B cell (primary cell): ENCODE measurements around the gene CHIT1. TPM values are rescaled to one million over a fixed set of nuclear protein-coding genes. Genes with fewer than 3 reads are reported as not detected.

Experiments
- ATAC-seq: fragments of 200-7000 bp; cut with Tn5 transposase; one replicate; pipeline ENCODE4 v1.10.0; 2021; ENCODE audit warnings: low read depth, mild to moderate bottlenecking, moderate number of reproducible peaks, moderate library complexity
- CTCF ChIA-PET: fragments of 350-600 bp; sonication (Branson Sonifier 250); formaldehyde crosslinking; loops from one replicate; lab custom pipeline; 2021; ENCODE audit warnings: antibody characterized with exemption, inconsistent platforms; lab: Charles Lee
- POLR2A ChIA-PET: fragments of 350-600 bp; sonication (Branson Sonifier 250); formaldehyde crosslinking; loops from one replicate; lab custom pipeline; 2021; ENCODE audit warnings: antibody characterized with exemption; lab: Charles Lee
- DNase-seq: peaks from one replicate; pipeline ENCODE4 v3.0.0; 2013
- H2AFZ ChIP-seq: 2 replicates; pipeline ENCODE4 v1.6.1; 2012; ENCODE audit warnings: mild to moderate bottlenecking, low read depth, low read length; ENCODE audit not compliant: insufficient read depth, poor library complexity, severe bottlenecking
- H3K27ac ChIP-seq, 2 donors: 1 replicate in 1 of 2; 2 replicates in 1 of 2; pipeline ENCODE4 v1.5.1; 2012 to 2013; ENCODE audit warnings: low read length in 2 of 2, mild to moderate bottlenecking in 2 of 2, moderate library complexity in 1 of 2
- H3K27me3 ChIP-seq, 4 experiments: fragments of 200-600 bp in 1 of 4; sonication (generic) in 1 of 4; replicated peaks in 1 of 4; 1 replicate in 2 of 4; 2 replicates in 2 of 4; pipeline versions ENCODE4 v1.6.1 to v1.7.0; 2013 to 2016; ENCODE audit warnings: low read length in 3 of 4, mild to moderate bottlenecking in 2 of 4, mixed read lengths in 1 of 4, moderate library complexity in 1 of 4; ENCODE audit not compliant: insufficient read depth in 4 of 4, control insufficient read depth in 3 of 4; ENCODE audit errors: control extremely low read depth in 1 of 4
- H3K36me3 ChIP-seq, 2 experiments: replicated peaks in 1 of 2; 1 replicate in 1 of 2; 2 replicates in 1 of 2; pipeline versions ENCODE4 v1.6.1 to v1.7.1; 2013; ENCODE audit warnings: low read length in 1 of 2; ENCODE audit not compliant: insufficient read depth in 2 of 2, control insufficient read depth in 1 of 2; ENCODE audit errors: control extremely low read depth in 1 of 2, extremely low read depth in 1 of 2
- H3K4me1 ChIP-seq, 2 donors: fragments of 200-600 bp in 1 of 2; sonication (generic) in 1 of 2; 1 replicate in 1 of 2; 2 replicates in 1 of 2; pipeline versions ENCODE4 v1.5.1 to v1.6.1; 2013 to 2017; ENCODE audit warnings: low read length in 2 of 2; ENCODE audit not compliant: control insufficient read depth in 2 of 2, insufficient read depth in 2 of 2
- H3K4me2 ChIP-seq: replicated peaks from 2 replicates; pipeline ENCODE3; 2012; ENCODE audit warnings: mild to moderate bottlenecking, low read depth, low read length; ENCODE audit not compliant: poor library complexity, severe bottlenecking
- H3K4me3 ChIP-seq, 5 experiments: fragments of 200-600 bp in 1 of 5; sonication (generic) in 1 of 5; 1 replicate in 3 of 5; 2 replicates in 2 of 5; pipeline versions ENCODE4 v1.5.1 to v1.7.0; 2011 to 2016; ENCODE audit warnings: low read length in 4 of 5, mild to moderate bottlenecking in 4 of 5, low read depth in 2 of 5, control low read depth in 1 of 5, moderate library complexity in 1 of 5; ENCODE audit not compliant: insufficient read depth in 1 of 5; ENCODE audit errors: control extremely low read depth in 1 of 5, extremely low read depth in 1 of 5
- H3K79me2 ChIP-seq: fragments of 200-600 bp; sonication (generic); one replicate; pipeline ENCODE4 v1.6.0; 2016; ENCODE audit warnings: low read length; ENCODE audit not compliant: control insufficient read depth, insufficient read depth
- H3K9ac ChIP-seq: fragments of 200-600 bp; sonication (generic); 2 replicates; pipeline ENCODE4 v1.6.1; 2017; ENCODE audit warnings: mild to moderate bottlenecking, low read length, moderate library complexity
- H3K9me3 ChIP-seq, 3 donors: one replicate each; pipeline versions ENCODE4 v1.6.1 to v1.7.1; 2013; ENCODE audit warnings: low read length in 2 of 3; ENCODE audit not compliant: control insufficient read depth in 2 of 3, insufficient read depth in 1 of 3; ENCODE audit errors: control extremely low read depth in 1 of 3
- H4K20me1 ChIP-seq: 2 replicates; pipeline ENCODE4 v1.6.0; 2012; ENCODE audit warnings: mild to moderate bottlenecking, low read length; ENCODE audit not compliant: insufficient read depth, control insufficient read depth, poor library complexity, severe bottlenecking
- H3K27ac Mint-ChIP-seq: one replicate; pipeline ENCODE4 v1.8.0; 2021; ENCODE audit warnings: mixed read lengths
- H3K27me3 Mint-ChIP-seq: one replicate; pipeline ENCODE4 v1.8.0; 2021; ENCODE audit warnings: mixed read lengths
- H3K4me1 Mint-ChIP-seq: one replicate; pipeline ENCODE4 v1.8.0; 2021; ENCODE audit warnings: mixed read lengths
- H3K4me3 Mint-ChIP-seq: one replicate; pipeline ENCODE4 v1.8.0; 2021; ENCODE audit warnings: mixed read lengths
- H3K9me3 Mint-ChIP-seq: one replicate; pipeline ENCODE4 v1.8.0; 2022; ENCODE audit warnings: mixed read lengths; ENCODE audit not compliant: insufficient read depth
- CTCF ChIP-seq: fragments of 200-600 bp; IDR thresholded peaks from one replicate; pipeline ENCODE4 v1.8.0; 2022; ENCODE audit warnings: antibody characterized with exemption, mild to moderate bottlenecking
- EZH2 ChIP-seq: IDR thresholded peaks from 2 replicates; pipeline ENCODE4 v1.6.1; 2012; ENCODE audit warnings: borderline replicate concordance, low read depth, mild to moderate bottlenecking, moderate library complexity, low read length; ENCODE audit not compliant: insufficient read depth, poor library complexity, severe bottlenecking
- WGBS: methylation state at CpG from one replicate; pipeline ENCODE4 v1.1.5; 2013; ENCODE audit warnings: missing lambda C conversion rate; ENCODE audit not compliant: insufficient coverage; 5-methylcytosine and 5-hydroxymethylcytosine counted together
- intact Hi-C: fragments of 100-400 bp; cut with micrococcal nuclease; formaldehyde crosslinking; loops from one replicate; pipeline ENCODE4 v1.10.0; 2022
- polyA plus RNA-seq: library from polyadenylated mRNA; depleted of rRNA; stranded (reverse); fragments of >200 nt; gene quantifications from 2 replicates; pipeline ENCODE4 v1.2.3, GENCODE V29; 2012
- total RNA-seq, 2 donors: library from RNA; stranded (reverse); fragments of 120-200 nt in 1 of 2; gene quantifications; 1 replicate in 1 of 2; 2 replicates in 1 of 2; pipeline versions ENCODE4 v1.2.3 to v1.2.4, GENCODE V29; 2013 to 2022

Gene CHIT1
- total and polyA plus RNA-seq, 2 donors (not counting 1 experiment from before 2014, with no cell fraction given) = 2.0 to 8.2 TPM

- WGBS = 75% methylated on average over 7 of the region's 9 CpGs
- Histone ChIP-seq H2AFZ (no peak overlapping the region), H3K9me3 (peaks cover 0 to 2% (median 0%) of the 10 kb centered on the region in 3 donors), H3K4me2 (no peak overlapping the region), H3K4me3 (no peak overlapping the region), H3K27ac (no peak overlapping the region), H3K79me2 (no peaks in the 10 kb centered on the region), H4K20me1 (no peaks in the 10 kb centered on the region), H3K36me3 (no peaks in the 10 kb centered on the region), H3K4me1 (peaks cover 0 to 8% of the 10 kb centered on the region in 2 donors), H3K27me3 (peaks cover 0 to 6% (median 0%) of the 10 kb centered on the region in 4 experiments), H3K9ac (no peak overlapping the region)
- Mint-ChIP-seq H3K9me3 (no peaks in the 10 kb centered on the region), H3K4me1 (peaks cover 1% of the 10 kb centered on the region), H3K27me3 (peaks cover 6% of the 10 kb centered on the region), H3K27ac (no peak overlapping the region), H3K4me3 (no peak overlapping the region)
- CTCF ChIA-PET = no interaction called here
- TF ChIP-seq CTCF (no peak), EZH2 (no peak)
- POLR2A ChIA-PET = interaction anchor here (0.7 kb wide), 1 partner anchor 1542 kb away, joined by 3 read pairs; no protein-coding TSS in a partner anchor
- DNase-seq = no peak
- no peak for ATAC-seq
- intact Hi-C loops = no loop called here
Observed at GRCh38 chr1:203177470-203178039, 51.9 kb downstream of the CHIT1 start.

GRCh38 chr1:203177036-203177405, 52.5 kb downstream of the CHIT1 start:
- H3K27ac Mint-ChIP-seq = no peak overlapping the region
- WGBS = 83% methylated on average over 1 of the region's 6 CpGs
- Histone ChIP-seq H3K4me1 (peaks cover 0 to 8% of the 10 kb centered on the region in 2 donors), H3K27me3 (peaks cover 0 to 6% (median 0%) of the 10 kb centered on the region in 4 experiments), H2AFZ (no peak overlapping the region), H4K20me1 (no peaks in the 10 kb centered on the region), H3K79me2 (no peaks in the 10 kb centered on the region), H3K9me3 (peaks cover 0 to 3% (median 0%) of the 10 kb centered on the region in 3 donors), H3K4me2 (no peak overlapping the region), H3K36me3 (no peaks in the 10 kb centered on the region), H3K27ac (no peak overlapping the region), H3K9ac (no peak overlapping the region), H3K4me3 (no peak overlapping the region)
- DNase-seq = no peak
- ChIA-PET CTCF (no interaction called here), POLR2A (no interaction called here)
- TF ChIP-seq CTCF (no peak), EZH2 (no peak)
- ATAC-seq = no peak
- intact Hi-C loops = no loop called here
- H3K27me3 Mint-ChIP-seq = peaks cover 6% of the 10 kb centered on the region
- H3K9me3 Mint-ChIP-seq = no peaks in the 10 kb centered on the region
- H3K4me3 Mint-ChIP-seq = no peak overlapping the region
- H3K4me1 Mint-ChIP-seq = peaks cover 1% of the 10 kb centered on the region
